ENCODE measurements around the gene MFNG.
"Not testable (repeated sequence)": the region's sequence is repeated elsewhere in the genome, so short reads cannot be mapped to it uniquely, and the experiment has no call there.

MFNG gene

GRCh38 chr22:37469416-37470086 is 16.6 kb downstream of the MFNG start:
- TF ChIP-seq CTCF (IDR thresholded peaks at IDR 0.05; ENCODE audit: low read depth, low read length) = no peak
- Histone ChIP-seq H3K27ac (no peak overlapping the region), H3K27me3 (ENCODE audit: insufficient read depth, low read depth, severe bottlenecking) (no peaks in the 10 kb centered on the region), H3K4me3 (ENCODE audit: low read depth, low read length) (no peak overlapping the region), H3K36me3 (peaks cover 77% of the 10 kb centered on the region), H3K9me3 (ENCODE audit: severe bottlenecking) (no peaks in the 10 kb centered on the region)
- no peak for DNase-seq

- not testable (repeated sequence) for H3K4me3 ChIP-seq (ENCODE audit: low read depth, low read length); H3K9me3 ChIP-seq (ENCODE audit: severe bottlenecking); DNase-seq; H3K27me3 ChIP-seq (ENCODE audit: insufficient read depth, low read depth, severe bottlenecking)
- Histone ChIP-seq H3K27ac (peak overlapping the region; percentile 81), H3K36me3 (peaks cover 65% of the 10 kb centered on the region)
Measured at GRCh38 chr22:37468201-37468695, 17.9 kb downstream of the MFNG start.

- DNase-seq = peak; percentile 70
- Histone ChIP-seq H3K27me3 (ENCODE audit: insufficient read depth, low read depth, severe bottlenecking) (no peaks in the 10 kb centered on the region), H3K27ac (peak overlapping the region; percentile 81), H3K4me3 (ENCODE audit: low read depth, low read length) (no peak overlapping the region), H3K9me3 (ENCODE audit: severe bottlenecking) (no peaks in the 10 kb centered on the region), H3K36me3 (peaks cover 59% of the 10 kb centered on the region)
- no peak for TF ChIP-seq CTCF (IDR thresholded peaks at IDR 0.05; ENCODE audit: low read depth, low read length)
Measured at GRCh38 chr22:37467391-37467955, 18.7 kb downstream of the MFNG start.

GRCh38 chr22:37464181-37464580 is 22.0 kb downstream of the MFNG start:
- TF ChIP-seq CTCF (IDR thresholded peaks at IDR 0.05; ENCODE audit: low read depth, low read length) = no peak
- no peak for DNase-seq
- no peak overlapping the region for H3K27ac ChIP-seq

GRCh38 chr22:37462983-37463382 is 23.2 kb downstream of the MFNG start:
- Histone ChIP-seq H3K27ac (no peak overlapping the region), H3K4me3 (ENCODE audit: low read depth, low read length) (no peak overlapping the region), H3K27me3 (ENCODE audit: insufficient read depth, low read depth, severe bottlenecking) (no peaks in the 10 kb centered on the region), H3K36me3 (peaks cover 24% of the 10 kb centered on the region), H3K9me3 (ENCODE audit: severe bottlenecking) (no peaks in the 10 kb centered on the region)
- no peak for DNase-seq
- no peak for TF ChIP-seq CTCF (IDR thresholded peaks at IDR 0.05; ENCODE audit: low read depth, low read length)

More at GRCh38 chr22:37464181-37464580, 22.0 kb downstream of the MFNG start:
- no peaks in the 10 kb centered on the region for H3K9me3 ChIP-seq (ENCODE audit: severe bottlenecking)
- no peak overlapping the region for H3K4me3 ChIP-seq (ENCODE audit: low read depth, low read length)
- no peaks in the 10 kb centered on the region for H3K27me3 ChIP-seq (ENCODE audit: insufficient read depth, low read depth, severe bottlenecking)
- peaks cover 33% of the 10 kb centered on the region for H3K36me3 ChIP-seq

- H3K4me3 ChIP-seq (ENCODE audit: low read depth, low read length) = no peak overlapping the region
- no peaks in the 10 kb centered on the region for H3K27me3 ChIP-seq (ENCODE audit: insufficient read depth, low read depth, severe bottlenecking)
- no peak for TF ChIP-seq CTCF (IDR thresholded peaks at IDR 0.05; ENCODE audit: low read depth, low read length)
- no peak for DNase-seq
- H3K36me3 ChIP-seq = peaks cover 20% of the 10 kb centered on the region
- no peak overlapping the region for H3K27ac ChIP-seq
- no peaks in the 10 kb centered on the region for H3K9me3 ChIP-seq (ENCODE audit: severe bottlenecking)
Measured at GRCh38 chr22:37462436-37462835, 23.7 kb downstream of the MFNG start.

Data from WERI-Rb-1 (cell line).